Midbrain (tissue), 1 donor: ENCODE results near the gene PLPPR4.

ENCODE experiments used
- DNase-seq: peaks from one replicate; lab custom pipeline; 2025; lab: John Stamatoyannopoulos, UW

Gene PLPPR4

GRCh38 chr1:99348397-99349132, 84.3 kb downstream of the PLPPR4 start:
- DNase-seq, result no peak

- DNase-seq, result no peak
Observed at GRCh38 chr1:99352821-99353220, 88.5 kb downstream of the PLPPR4 start.

- no peak for DNase-seq
Observed at GRCh38 chr1:99358770-99359169, 94.5 kb downstream of the PLPPR4 start.
